Measurements from ENCODE around the gene CTSH. TPM values are rescaled to one million over a fixed set of nuclear protein-coding genes. Genes with fewer than 3 reads are reported as not detected.

CTSH gene
- total RNA-seq, 1 donor from 2014 or later: 47.1 TPM

DNA sequence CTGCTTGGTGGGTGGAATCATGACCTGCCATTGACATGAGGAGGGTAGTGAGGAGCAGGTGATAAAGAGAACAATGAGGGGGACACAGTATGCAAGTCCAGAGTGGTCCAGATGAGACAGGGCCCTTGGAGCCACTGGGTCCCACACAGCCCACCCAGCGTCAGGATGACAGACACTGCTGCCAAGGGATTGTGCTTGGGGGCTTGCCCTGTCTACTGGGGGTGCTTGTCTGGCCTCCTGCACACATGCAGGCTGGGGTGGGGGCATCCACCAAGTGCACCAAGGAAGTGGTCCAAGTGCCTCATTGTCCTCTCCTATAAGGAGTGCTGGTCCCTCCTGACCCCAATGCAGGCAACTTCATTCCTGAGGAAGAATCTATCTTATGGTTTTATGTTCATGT, 39.2 kb upstream of the CTSH start:
- H3K27ac Mint-ChIP-seq: no peak overlapping the region
- no peaks in the 10 kb centered on the region for H3K36me3 Mint-ChIP-seq (ENCODE audit: low read depth)
- intact Hi-C loops (cut with micrococcal nuclease): no loop called here
- peaks cover 4% of the 10 kb centered on the region for H3K4me1 Mint-ChIP-seq (ENCODE audit: low read depth)
- no peaks in the 10 kb centered on the region for H3K9me3 Mint-ChIP-seq
- H3K27me3 Mint-ChIP-seq (ENCODE audit: low read depth): peaks cover 13% of the 10 kb centered on the region
- H3K4me3 Mint-ChIP-seq (ENCODE audit: low read depth): no peak overlapping the region
- DNase-seq (ENCODE audit: low spot score): no peak

DNA sequence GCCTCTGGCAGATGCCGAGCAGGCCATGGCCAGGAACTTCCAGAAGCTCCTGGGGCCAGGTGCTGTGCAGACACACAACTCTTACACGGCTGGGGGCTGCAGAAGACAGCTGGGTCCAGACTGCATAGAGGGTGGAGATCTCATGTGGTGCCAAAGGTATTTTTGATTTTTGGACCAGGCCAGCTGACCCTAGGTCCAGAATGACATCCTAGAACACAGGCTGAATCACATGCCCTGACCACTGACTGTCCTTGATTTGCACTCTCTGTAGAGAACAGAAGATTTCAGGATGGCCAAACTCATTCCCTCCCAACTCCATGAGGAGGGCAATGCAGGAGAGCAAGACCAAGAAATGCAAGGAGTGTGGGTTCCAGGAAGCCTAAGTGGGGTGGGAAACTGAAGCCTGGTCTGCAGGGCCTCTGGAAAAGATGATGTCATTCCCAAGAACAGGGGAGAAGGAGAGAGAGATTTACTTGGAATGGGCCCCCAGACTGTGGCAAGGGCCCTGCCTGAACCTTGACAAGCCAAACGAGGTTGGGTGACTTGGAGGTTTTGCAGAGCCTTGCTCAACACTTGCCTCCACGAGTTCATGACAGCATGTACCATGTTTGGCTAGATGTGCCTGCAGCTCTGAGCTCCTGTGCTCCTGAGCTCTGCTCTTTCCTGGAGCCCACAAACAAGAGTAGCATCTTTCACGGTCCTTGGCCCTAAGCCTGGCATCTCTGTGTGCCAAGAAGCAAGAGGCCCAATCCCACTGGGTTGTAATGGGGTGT, 38.5 kb upstream of the CTSH start:
- Mint-ChIP-seq H3K27me3 (ENCODE audit: low read depth) (peaks cover 12% of the 10 kb centered on the region), H3K9me3 (no peaks in the 10 kb centered on the region), H3K36me3 (ENCODE audit: low read depth) (no peaks in the 10 kb centered on the region), H3K4me3 (ENCODE audit: low read depth) (no peak overlapping the region), H3K4me1 (ENCODE audit: low read depth) (peaks cover 2% of the 10 kb centered on the region), H3K27ac (no peak overlapping the region)
- intact Hi-C loops (cut with micrococcal nuclease): no loop called here
- no peak for DNase-seq (ENCODE audit: low spot score)

DNA sequence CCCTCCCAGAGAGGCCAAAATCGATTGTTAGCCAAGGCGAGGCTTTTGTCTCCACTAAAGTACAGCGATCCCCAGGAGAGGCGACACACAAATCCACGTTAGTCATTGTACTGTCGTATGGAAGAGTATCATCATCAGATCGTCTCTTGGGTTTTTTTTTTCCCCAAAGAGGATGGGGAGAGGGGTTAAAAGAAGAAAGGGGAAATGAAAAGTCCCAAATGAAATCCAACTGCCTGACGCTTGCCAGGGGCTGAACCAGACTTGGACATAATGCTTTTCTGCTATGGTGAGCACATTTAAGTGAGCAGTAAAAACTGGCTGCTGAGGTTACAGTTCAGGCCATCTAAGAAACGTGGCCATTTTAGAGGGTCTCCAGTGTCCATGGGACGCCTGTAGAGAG, 37.9 kb upstream of the CTSH start:
- no peak overlapping the region for H3K27ac Mint-ChIP-seq
- no peak overlapping the region for H3K4me3 Mint-ChIP-seq (ENCODE audit: low read depth)
- no peaks in the 10 kb centered on the region for H3K9me3 Mint-ChIP-seq
- peaks cover 1% of the 10 kb centered on the region for H3K4me1 Mint-ChIP-seq (ENCODE audit: low read depth)
- no peaks in the 10 kb centered on the region for H3K36me3 Mint-ChIP-seq (ENCODE audit: low read depth)
- DNase-seq (ENCODE audit: low spot score): no peak
- peaks cover 6% of the 10 kb centered on the region for H3K27me3 Mint-ChIP-seq (ENCODE audit: low read depth)
- intact Hi-C loops (cut with micrococcal nuclease): no loop called here

DNA sequence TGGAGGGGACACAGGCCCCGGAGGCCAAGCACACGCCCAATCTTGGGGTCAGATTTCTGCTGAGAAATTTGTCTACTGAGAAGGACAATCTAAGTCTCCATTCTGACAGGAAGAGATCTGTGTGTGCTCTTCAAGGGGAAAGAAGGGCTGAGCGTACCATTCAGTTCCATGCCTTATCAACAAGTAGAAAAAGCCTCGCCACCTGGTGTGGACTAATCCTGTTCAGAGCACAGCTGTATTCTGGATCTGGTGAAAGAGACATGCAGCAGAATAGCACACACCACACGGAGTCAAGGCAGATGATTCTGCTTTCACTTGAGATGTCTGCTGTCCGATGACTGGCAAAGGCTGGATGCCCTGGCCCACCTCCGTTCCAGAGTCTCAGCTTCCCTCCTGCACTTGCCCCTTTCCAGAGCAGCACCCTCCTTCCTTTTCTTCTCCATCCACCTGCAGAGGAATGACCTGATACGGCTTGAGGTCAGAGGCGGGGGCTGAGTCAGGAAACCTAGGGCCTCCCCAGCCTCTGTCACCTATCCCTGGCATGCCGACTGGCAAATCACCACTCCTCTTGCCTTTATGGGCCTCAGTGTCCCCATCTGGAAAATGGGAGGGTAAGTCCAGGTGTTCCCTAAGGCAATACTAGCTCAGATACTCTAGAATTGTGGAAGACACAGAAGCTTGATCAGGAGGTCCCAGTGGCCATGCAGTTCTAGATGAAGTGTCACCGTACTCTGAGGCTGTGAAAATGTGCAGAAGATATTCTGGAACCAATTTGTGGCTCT, 36.9 kb upstream of the CTSH start:
- intact Hi-C loops (cut with micrococcal nuclease): loop anchor here (2.0 kb wide), 1 partner anchor 71 kb away; no protein-coding TSS in a partner anchor
- Mint-ChIP-seq H3K27me3 (ENCODE audit: low read depth) (peaks cover 3% of the 10 kb centered on the region), H3K9me3 (no peaks in the 10 kb centered on the region), H3K27ac (no peak overlapping the region), H3K4me1 (ENCODE audit: low read depth) (peaks cover 8% of the 10 kb centered on the region), H3K36me3 (ENCODE audit: low read depth) (no peaks in the 10 kb centered on the region), H3K4me3 (ENCODE audit: low read depth) (no peak overlapping the region)
- no peak for DNase-seq (ENCODE audit: low spot score)

DNA sequence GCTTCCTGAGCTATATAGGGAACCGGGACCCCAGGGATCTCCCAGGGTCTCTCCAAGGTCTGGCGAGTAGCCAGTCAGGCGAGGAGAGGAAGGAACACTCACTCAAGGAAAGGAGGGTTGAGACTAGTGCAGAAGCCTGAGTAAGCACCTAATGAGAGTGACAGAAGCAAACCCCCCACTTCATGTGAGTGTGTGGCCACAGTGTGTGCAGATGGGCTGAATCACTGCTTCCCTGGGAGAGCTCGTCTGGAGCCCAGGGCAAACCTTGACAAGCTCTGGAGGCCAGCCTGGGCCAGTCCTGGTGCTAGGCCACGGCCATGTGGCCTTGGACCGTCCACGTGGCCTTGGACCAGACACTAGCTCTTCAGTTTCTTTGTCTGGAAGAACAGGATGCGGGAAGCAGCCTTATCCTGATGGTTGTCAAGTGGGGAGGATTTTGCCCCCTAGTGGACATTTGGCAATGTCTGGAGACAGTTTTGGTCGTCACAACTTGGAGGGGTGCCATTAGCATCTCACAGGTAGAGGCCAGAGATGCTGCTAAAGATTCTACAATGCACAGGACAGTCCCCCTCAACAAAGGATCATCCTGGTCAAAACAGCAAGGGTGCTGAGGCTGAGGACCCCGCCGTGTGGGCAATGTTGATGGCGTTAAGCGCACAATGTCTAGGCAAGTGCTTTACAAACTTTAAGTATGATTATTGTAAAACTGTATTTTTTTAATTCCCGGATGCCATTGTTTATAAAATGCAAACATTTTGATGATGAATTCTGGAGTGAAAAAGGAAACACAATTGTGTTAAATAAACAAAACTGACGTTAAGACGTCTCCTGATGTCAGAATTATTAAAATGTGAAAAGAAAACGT, 34.8 kb upstream of the CTSH start:
- no peaks in the 10 kb centered on the region for H3K36me3 Mint-ChIP-seq (ENCODE audit: low read depth)
- DNase-seq (ENCODE audit: low spot score): no peak
- intact Hi-C loops (cut with micrococcal nuclease): loop anchor here (2.0 kb wide), 1 partner anchor 69 kb away; no protein-coding TSS in a partner anchor
- peaks cover 8% of the 10 kb centered on the region for H3K4me1 Mint-ChIP-seq (ENCODE audit: low read depth)
- H3K4me3 Mint-ChIP-seq (ENCODE audit: low read depth): no peak overlapping the region
- H3K27ac Mint-ChIP-seq: no peak overlapping the region
- H3K9me3 Mint-ChIP-seq: no peaks in the 10 kb centered on the region
- no peaks in the 10 kb centered on the region for H3K27me3 Mint-ChIP-seq (ENCODE audit: low read depth)

DNA sequence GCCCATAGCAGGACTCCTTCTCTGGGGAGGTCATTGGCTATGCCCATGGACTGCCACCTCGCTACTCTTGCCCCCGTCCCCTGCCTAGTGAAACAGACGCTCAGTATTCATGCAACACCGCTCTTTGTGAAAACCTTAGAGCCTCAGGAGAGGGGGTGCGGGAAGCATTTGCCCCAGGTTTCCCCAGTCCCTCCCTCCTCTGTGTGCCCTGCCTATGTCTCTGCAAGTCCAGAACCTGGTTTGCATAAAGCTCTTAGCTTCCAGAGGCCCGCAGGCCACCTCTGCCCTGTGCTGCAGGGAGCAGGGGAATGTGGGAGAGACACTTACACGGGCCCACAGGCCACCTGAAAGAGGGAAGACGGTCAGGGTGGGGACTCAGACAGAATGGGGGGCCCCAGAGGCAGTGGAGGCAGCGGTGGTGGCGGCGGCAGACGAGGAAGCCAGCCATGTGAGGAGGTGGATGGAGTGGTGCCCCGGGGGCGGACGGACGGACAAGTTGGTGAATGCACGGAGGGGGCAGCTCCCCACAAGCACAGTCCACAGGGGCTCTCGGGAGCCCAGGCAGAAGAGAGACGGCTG, 33.8 kb upstream of the CTSH start:
- Mint-ChIP-seq H3K36me3 (ENCODE audit: low read depth) (no peaks in the 10 kb centered on the region), H3K9me3 (no peaks in the 10 kb centered on the region), H3K27ac (no peak overlapping the region), H3K4me1 (ENCODE audit: low read depth) (peaks cover 8% of the 10 kb centered on the region), H3K4me3 (ENCODE audit: low read depth) (no peak overlapping the region), H3K27me3 (ENCODE audit: low read depth) (no peaks in the 10 kb centered on the region)
- intact Hi-C loops (cut with micrococcal nuclease): no loop called here
- no peak for DNase-seq (ENCODE audit: low spot score)

DNA sequence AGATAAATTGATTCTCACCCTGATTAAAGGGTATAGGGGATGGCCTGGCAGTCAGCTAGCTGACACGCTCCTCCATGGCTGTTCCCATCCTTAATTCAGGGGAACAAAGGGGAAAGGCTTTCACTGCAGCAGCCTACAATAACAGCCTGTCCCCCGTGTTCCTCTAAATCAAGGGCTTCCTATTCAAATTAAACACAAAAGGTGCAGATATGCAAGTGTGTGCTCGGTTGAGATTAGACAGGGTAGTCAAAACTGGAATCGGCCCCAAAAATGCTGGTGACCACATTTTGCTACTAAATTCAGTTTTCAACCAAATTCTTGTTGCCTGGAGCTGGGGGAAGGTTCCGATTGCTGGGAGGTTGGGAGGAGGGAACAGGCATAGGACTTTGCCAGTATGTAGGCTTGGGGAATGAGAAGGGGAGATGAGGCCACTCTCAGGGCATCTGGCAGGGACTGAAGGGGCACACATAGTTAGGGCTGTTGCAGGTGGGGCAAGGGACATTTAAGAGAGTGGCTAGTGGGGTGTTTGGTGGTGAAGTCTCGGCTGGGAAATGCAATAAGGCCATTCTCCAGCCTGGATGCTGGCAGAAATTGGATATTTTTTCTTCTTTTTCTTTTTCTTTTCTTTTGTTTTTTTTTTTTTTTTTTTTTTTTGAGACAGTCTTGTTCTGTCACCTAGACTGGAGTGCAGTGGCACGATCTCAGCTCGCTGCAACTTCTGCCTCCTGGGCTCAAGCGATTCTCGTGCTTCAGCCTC, 32.9 kb upstream of the CTSH start:
- H3K36me3 Mint-ChIP-seq (ENCODE audit: low read depth): no peaks in the 10 kb centered on the region
- no peaks in the 10 kb centered on the region for H3K27me3 Mint-ChIP-seq (ENCODE audit: low read depth)
- intact Hi-C loops (cut with micrococcal nuclease): no loop called here
- DNase-seq (ENCODE audit: low spot score): no peak
- H3K4me1 Mint-ChIP-seq (ENCODE audit: low read depth): peaks cover 8% of the 10 kb centered on the region
- H3K27ac Mint-ChIP-seq: no peak overlapping the region
- no peak overlapping the region for H3K4me3 Mint-ChIP-seq (ENCODE audit: low read depth)
- H3K9me3 Mint-ChIP-seq: no peaks in the 10 kb centered on the region

DNA sequence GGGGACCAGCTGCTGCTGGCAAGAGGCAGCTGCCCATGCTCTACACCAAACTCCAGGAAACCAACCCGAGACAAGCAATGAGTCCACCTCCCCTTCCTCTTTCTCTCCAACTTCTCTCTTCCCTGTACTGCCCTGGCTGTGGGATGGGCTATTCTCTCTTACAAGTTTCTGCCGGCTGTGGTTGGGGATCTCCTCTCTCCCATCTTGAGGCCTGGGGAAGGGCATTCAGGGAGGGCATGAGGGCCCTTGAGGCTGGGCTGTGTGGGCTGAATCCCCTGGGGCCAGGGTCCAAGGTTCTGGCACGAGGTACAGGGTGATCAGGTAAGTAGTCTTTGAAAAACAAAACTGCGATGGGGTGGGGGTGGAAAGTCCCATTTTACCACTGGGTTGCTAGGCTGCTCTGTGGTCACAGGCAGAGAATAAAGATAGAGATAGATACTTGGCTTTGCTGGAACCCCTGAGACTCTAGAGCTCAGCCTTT, 32.3 kb upstream of the CTSH start:
- no peaks in the 10 kb centered on the region for H3K9me3 Mint-ChIP-seq
- H3K27ac Mint-ChIP-seq: no peak overlapping the region
- H3K36me3 Mint-ChIP-seq (ENCODE audit: low read depth): no peaks in the 10 kb centered on the region
- H3K27me3 Mint-ChIP-seq (ENCODE audit: low read depth): no peaks in the 10 kb centered on the region
- H3K4me3 Mint-ChIP-seq (ENCODE audit: low read depth): no peak overlapping the region
- DNase-seq (ENCODE audit: low spot score): no peak
- intact Hi-C loops (cut with micrococcal nuclease): no loop called here
- peaks cover 8% of the 10 kb centered on the region for H3K4me1 Mint-ChIP-seq (ENCODE audit: low read depth)

DNA sequence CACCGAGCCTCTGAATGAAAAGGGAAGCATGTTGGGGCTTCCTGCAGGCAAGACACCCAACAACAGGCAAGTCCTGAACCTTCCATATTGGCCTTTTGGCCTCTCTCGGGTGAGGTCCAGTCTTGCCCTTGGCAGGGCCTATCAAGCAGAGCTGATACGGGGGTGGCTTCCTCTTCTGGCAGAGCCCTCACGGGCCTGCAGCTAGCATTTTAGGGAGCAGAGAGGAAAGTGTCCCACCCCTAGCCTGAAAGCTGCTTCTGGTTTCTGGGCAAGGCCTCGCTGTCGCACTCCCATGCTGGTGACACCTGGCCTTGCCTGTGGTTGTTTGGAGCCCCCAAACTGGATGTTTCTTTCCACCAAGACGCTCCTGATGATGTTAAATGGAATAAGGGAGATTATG, 31.8 kb upstream of the CTSH start:
- H3K4me3 Mint-ChIP-seq (ENCODE audit: low read depth): no peak overlapping the region
- DNase-seq (ENCODE audit: low spot score): no peak
- intact Hi-C loops (cut with micrococcal nuclease): no loop called here
- peaks cover 8% of the 10 kb centered on the region for H3K4me1 Mint-ChIP-seq (ENCODE audit: low read depth)
- no peaks in the 10 kb centered on the region for H3K27me3 Mint-ChIP-seq (ENCODE audit: low read depth)
- no peaks in the 10 kb centered on the region for H3K9me3 Mint-ChIP-seq
- no peak overlapping the region for H3K27ac Mint-ChIP-seq
- no peaks in the 10 kb centered on the region for H3K36me3 Mint-ChIP-seq (ENCODE audit: low read depth)

DNA sequence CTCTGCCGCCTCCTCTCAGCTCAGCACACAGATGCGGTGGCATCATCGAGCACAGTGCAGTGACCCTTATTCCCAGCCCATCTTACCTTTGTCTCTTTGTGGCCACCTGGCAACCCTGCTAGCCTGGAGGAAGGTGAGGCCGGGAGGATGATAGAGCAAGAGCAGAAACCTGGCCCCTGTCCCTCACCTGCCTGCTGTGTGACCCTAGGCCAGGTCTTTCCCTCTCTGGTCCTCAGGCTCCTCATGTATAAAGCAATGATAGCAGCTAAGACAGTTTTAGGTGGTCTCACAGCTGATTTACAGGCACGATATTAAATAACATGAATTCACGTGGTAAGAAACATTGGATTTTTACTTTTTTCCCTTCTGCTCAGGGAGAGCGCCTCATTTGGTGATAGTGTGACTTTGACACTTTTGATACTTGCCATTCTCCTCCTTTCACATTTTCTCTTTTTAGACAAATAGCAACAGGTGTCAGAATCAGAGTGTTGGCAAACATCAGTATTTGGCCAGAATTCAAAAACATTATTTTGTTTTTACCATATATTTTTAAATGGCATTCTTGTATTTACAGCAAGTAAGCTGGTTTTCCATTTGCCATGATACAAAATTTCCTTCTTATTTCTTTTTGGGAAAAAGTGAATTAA, 29.5 kb upstream of the CTSH start:
- intact Hi-C loops (cut with micrococcal nuclease): no loop called here
- Mint-ChIP-seq H3K27me3 (ENCODE audit: low read depth) (peaks cover 2% of the 10 kb centered on the region), H3K4me3 (ENCODE audit: low read depth) (no peak overlapping the region), H3K36me3 (ENCODE audit: low read depth) (no peaks in the 10 kb centered on the region), H3K4me1 (ENCODE audit: low read depth) (peaks cover 8% of the 10 kb centered on the region), H3K9me3 (no peaks in the 10 kb centered on the region), H3K27ac (no peak overlapping the region)
- DNase-seq (ENCODE audit: low spot score): no peak

DNA sequence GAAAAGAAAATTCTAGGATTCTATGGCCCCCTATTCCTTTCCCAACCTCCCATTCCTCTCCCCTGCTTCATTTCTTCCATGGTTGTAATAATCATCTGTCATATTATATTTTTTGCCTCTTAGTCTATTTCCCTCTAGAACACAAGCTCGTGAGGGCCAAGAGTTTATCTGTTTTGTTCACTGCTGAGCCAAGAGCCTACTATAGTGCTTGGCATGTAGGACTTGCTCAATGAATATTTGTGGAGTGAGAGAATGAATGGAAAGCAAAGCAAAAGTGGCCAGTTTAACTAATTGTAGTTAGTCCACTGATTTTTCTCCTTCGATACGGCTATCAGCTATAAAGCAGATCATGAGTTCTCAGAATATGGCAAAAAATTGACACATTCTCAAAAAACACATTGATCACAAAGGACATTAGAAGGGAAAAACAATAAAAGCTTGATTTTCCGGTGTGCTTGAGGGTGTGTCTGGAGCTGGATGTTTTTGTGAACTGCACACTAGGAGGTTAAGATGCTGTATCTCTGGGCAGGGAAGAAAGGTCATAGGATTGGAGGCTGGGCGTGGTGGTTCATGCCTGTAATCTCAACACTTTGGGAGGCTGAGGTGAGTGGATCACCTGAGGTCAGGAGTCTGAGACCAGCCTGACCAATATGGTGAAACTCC, 25.0 kb upstream of the CTSH start:
- no peaks in the 10 kb centered on the region for H3K4me1 Mint-ChIP-seq (ENCODE audit: low read depth)
- H3K36me3 Mint-ChIP-seq (ENCODE audit: low read depth): no peaks in the 10 kb centered on the region
- intact Hi-C loops (cut with micrococcal nuclease): no loop called here
- no peak overlapping the region for H3K27ac Mint-ChIP-seq
- no peaks in the 10 kb centered on the region for H3K9me3 Mint-ChIP-seq
- peaks cover 8% of the 10 kb centered on the region for H3K27me3 Mint-ChIP-seq (ENCODE audit: low read depth)
- no peak overlapping the region for H3K4me3 Mint-ChIP-seq (ENCODE audit: low read depth)
- no peak for DNase-seq (ENCODE audit: low spot score)

Measured in activated T-helper 2 cell treated with anti-CD3 and anti-CD28 coated beads, Interferon-gamma antibody, Interleukin-2, Interleukin-4, amounts not matched to agents 10 μg/mL and 5 μg/mL and 100 μg/mL, durations not matched to agents 14 hours and 24 hours and 36 hours (primary cell).